Activated CD4-positive, alpha-beta T cell treated with anti-CD3 and anti-CD28 coated beads for 24 hours (primary cell): ENCODE measurements around the gene EXPH5.
"Not testable (repeated sequence)": the region's sequence is repeated elsewhere in the genome, so short reads cannot be mapped to it uniquely, and the experiment has no call there.

Source experiments
- DNase-seq, 2 donors: peaks; one replicate each; pipeline ENCODE4 v3.0.0-alpha.2; 2020; ENCODE audit warnings: low read depth in 2 of 2

The EXPH5 gene, protein sequence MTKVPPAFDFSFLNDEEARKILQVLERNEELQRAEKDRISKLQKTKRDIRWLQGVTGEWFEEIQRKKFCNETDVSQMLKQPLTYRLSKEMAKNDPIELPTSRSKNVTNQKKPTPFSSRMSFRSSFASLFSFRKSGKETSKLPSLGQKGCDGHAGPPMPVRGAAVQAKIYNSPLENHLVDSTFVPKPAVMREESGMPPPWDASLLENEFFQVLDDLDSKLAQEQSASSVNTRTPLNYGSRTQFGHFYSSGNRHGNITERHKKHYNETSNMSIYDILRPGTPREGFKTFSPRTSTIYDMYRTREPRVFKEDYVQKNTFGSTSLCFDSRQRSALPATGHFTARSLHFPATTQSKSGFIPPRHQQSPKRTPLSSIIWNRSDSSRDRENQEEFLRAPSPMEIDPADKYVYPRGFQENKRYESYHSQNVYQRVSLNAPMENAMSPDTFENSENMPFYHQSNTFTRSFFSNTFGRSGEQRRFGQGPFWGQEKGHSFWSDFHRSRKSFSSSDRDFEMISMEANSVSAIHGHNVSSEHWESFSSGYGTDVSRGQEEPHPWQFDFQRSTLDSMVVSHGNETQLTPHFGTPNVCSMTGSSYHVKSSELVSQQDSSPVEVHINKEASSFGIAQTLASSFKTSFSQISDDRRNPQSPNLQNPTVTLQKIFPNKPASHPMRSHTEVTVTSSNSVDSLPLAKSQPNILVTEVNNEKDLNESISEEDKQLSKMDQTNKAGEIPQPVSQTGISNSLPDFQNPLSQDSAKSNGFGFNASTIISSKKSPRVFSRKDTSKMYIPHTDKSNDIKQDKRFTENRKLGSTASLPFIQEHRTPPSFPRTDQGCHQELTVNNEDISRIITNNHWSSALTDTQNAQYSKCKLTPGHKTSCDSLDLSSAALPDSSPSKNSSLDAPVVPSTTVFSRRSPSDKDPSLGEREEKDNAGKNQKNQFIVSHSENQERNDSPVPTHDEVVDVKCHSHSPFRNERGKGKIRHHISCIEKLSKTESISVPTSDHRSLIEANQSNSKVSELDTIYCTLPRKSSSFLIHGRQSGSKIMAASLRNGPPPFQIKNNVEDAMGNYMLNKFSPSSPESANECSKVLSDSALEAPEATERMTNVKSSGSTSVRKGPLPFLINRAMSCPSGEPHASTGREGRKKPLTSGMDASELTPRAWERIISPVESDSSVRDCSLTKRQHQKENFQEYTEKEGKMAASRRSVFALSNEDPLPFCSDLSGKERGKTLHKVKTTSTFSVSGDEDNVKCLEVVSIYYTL (N-terminal part only)

GRCh38 chr11:108593214-108593922, at the start of gene EXPH5:
EXPH5 (minus strand) TSS chr11:108593768; CDS start chr11:108593536, 232 bp downstream.
- DNase-seq: peak; percentile 80 to 83

DNA sequence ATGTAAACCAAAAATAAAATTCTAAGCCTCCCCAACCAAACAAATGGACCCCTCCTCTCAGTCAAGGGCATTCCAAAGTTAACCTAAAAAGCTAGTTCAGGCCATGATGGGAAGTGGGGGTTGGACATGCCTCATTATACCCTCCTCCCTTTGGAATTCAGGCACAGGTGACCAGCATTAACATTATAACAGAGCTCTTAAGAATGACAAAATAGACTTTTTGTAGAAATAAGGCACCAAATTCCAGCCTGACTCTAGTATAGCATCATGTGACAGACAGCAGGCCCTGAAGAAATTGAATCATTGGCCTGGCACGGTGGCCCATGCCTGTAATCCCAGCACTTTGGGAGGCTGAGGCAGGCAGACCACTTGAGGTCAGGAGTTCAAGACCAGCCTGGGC, 48.2 kb upstream of the EXPH5 start:
- not testable (repeated sequence) for DNase-seq

DNA sequence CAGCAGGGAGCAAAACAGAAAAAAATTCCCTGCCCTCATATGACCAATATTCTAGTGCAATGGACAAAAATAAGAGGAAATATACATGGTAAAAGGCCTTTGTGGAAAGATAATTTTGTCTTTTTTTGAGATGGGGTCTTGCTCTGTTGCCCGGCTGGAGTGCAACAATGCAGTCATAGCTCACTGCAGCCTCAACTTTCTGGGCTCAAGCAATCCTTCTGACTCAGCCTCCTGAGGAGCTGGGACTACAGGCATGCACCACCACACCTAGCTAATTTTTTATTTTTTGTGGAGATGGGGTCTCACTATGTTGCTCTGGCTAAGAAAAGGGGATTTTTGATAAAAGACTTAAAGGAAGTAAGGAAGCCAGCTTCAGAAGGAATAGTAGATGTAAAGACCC, 45.6 kb upstream of the EXPH5 start:
- DNase-seq: no peak

- DNase-seq: no peak
Measured at GRCh38 chr11:108636222-108636621, 42.7 kb upstream of the EXPH5 start.

- no peak for DNase-seq
Measured at GRCh38 chr11:108635106-108635505, 41.5 kb upstream of the EXPH5 start.

- no peak for DNase-seq
Measured at GRCh38 chr11:108632041-108632704, 38.6 kb upstream of the EXPH5 start.

- no peak for DNase-seq
Measured at GRCh38 chr11:108629274-108629673, 35.7 kb upstream of the EXPH5 start.

DNA sequence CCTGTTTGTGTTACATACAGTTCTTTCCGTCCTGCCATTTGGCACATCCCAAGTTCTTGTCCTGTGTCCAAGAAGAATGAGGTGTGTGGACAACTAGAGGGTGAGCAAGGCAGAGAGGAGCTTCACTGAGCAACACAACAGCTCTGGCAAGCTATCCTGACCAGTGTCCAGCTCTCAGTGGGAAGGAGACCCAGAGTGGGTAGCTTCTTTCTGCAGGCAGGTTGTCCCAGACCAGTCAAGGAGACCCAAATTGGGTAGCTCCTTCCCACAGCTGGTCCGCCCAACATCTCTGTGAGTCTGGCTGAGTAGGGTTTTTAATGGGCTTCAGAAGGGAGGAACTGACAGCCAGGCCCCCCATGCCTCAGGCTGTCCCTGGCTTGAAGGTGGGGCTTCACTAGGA, 35.2 kb upstream of the EXPH5 start:
- no peak for DNase-seq

DNA sequence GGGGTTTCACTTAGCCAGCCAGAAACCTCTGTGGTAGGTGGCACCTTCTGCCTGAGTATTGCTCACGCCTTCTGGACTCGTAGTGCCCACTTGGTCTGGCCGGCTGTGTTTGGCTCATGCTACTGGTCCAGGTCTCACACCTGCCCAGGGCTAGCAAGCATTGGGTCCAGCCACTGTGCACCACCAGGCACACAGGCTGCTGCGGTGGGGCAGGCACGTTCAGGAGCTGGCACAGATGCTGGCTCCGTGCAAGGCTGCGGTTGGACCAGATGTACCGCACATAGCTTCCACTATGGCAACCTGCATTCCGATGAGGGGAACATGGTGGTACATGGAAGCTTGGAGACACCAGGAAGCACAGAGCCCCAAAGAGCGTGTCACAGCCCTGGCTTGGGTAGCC, 34.8 kb upstream of the EXPH5 start:
- DNase-seq: no peak

DNA sequence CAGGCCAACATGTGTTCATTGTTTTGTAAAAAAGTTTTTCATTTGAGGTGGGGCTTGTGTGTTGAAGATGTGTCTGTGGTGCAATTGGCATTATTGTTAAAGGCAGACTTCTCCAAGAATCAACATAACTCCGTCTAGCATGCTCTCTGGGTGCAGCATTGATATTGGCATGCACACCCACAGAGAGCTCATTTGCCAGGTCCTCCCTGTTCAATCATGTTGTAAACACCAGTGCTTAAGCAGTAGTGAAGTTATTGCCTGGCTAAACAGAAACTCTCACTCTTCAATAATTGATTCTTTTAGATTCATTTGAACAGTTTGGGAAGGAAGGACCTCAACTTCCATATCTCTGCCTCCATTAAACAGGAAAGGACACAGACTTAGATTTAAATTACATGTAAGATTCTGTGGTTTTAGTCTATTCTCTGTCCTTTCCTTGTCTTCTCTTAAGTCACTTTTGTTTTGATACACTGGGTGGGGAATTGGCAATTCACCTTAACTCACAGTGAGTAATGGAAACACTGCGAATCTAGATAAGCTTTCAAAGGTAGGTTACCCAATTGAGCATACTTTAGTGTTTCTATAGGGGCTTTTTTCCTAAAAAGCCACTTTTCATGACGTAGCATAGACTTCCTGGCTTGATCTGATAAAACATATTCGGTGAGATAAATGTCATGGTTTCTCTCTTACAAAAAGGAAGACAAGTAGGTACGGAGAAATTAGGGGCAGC, 30.8 kb upstream of the EXPH5 start:
- no peak for DNase-seq

DNA sequence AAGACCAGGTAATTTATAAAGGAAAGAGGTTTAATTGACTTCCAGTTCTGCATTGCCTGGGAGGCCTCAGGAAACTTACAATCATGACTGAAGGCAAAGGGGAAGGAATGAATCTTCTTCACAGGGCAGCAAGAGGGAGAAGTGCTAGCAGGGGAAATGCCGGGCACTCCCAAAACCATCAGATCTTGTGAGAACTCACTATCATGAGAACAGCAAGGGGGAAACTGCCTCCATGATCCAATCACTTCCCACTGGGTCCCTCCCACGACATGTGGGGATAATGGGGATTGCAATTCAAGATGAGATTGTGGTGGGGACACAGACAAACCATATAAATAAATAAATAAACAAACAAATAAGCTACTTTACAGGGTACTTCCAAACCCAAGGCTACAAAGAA, 28.8 kb upstream of the EXPH5 start:
- DNase-seq: no peak

GRCh38 chr11:108620958-108621772, 27.6 kb upstream of the EXPH5 start:
- DNase-seq: no peak

GRCh38 chr11:108618529-108618928, 25.0 kb upstream of the EXPH5 start:
- no peak for DNase-seq

DNA sequence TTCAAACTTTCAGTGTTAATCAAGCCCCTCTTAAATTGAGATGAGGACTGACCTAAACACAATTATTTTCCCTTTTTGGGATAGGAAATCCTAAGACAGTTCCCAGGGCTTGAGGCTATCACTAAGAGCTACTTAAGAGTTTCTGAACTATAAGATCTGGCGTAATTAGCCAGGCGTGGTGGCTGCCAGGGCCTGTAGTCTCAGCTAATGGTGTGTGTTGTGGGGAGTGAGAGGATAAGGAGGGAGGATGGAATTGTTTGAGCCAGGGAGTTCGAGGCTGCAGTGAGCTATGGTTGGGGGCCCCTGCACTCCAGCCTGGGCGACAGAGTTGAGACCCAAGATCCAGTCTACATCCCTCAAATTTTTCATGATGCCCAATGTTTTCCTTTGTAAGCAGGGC, 23.5 kb upstream of the EXPH5 start:
- no peak for DNase-seq

DNA sequence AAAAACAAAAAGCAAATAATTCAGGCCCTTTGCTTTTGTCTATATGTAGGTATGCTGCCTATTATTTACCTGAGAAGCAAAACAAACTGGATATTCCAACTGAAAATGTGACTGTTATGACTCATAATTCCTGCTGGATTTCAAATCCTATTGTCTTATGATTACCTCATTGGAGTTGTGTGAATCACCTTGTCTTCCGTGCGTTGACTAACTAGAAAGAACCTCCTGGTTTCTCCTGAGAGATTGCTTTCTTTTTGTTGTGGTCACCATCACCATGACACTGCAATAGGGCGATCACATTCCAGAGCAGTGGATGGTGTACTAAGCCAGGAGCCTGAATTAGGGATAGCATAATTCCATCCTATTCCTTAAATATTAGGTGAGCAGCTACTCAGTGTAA, 23.0 kb upstream of the EXPH5 start:
- no peak for DNase-seq

DNA sequence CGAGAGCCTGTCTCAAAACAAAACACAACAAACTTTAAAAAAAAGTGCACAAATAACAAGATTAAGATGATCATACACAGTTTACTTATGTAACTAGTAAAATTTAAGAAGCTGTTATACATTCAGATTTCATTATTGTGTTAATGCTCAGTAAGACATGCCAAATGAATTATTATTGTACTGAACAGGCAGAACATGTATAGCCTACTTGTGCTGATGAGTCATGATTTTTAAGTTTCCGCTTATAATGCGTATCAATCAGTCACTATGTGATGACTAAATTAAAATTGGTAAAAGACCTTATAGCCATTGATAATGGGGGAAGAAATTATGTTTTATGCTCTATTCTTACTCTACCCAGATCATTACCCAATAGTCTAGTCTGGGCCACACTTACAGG, 20.5 kb upstream of the EXPH5 start:
- DNase-seq: no peak

DNA sequence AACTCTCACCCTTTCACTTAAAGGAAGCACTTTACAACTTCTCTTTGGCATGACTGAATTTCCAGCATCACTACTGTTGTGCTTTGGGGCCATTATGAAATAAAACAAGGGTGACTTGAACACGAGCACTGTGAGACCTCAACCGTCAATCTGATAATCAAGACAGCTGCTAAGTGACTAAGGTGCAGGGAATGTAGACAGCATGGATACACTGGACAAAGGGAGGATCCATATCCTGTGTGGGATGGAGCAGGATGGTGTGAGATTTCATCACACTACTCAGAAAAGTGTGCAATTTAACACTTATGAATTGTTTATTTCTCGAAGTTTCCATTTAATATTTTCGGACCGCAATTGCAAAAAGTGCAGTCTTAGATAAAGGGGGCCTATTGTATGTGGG, 16.1 kb upstream of the EXPH5 start:
- no peak for DNase-seq

DNA sequence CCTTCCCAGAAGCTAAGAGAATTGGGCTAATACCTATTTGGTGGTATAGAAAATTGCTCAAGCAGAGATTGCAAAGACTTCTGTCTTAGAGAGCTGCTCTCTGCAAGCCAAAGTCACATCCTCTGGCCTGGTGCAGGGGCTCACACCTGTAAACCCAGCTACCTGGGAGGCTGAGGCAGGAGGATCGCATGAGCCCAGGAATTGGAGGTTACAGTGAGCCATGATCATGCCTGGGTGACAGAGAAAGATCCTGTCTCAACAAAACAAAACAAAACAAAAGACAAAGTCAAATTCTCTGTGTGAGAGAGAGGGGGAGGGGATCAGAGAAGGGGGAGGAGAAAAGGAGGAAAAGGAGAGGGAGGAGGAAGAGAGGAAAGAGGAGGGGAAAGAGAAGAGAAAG, 15.0 kb upstream of the EXPH5 start:
- DNase-seq: no peak

DNA sequence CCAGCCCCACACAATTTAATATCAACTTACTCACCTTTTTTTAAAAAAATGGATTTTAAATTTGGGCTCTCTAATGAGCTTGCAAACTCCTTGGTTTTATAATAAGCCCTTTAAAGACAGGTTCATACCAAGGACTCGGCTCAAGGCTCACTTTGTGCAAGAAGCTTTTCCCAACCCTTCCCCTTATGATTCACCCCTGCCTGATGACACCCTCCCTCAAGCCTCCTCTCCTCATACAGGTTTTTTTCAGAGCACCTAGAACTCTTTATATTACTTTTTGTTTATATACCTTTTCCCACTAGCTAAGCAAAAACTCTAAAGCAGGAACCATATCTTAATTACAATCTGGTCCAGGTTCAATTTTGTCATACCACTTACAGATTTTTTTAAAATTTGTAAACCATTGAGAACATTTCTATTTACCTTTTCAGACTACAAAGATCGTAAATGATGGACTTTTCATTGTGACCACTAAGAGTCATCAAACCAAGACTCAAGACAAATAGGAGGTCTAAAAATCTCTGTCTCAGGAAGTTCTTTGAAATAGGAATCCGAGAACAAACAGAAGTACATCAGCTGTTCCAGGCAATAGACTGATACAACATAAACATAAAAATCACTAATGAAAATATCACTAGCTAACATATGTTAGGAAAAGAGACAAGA, 13.1 kb upstream of the EXPH5 start:
- DNase-seq: no peak
